Naive thymus-derived CD8-positive, alpha-beta T cell (primary cell): ENCODE data around the gene PFKFB3. TPM values are rescaled to one million over a fixed set of nuclear protein-coding genes. Genes with fewer than 3 reads are reported as not detected.
A peak's percentile ranks its signal among the peaks of the same experiment; 100 is the strongest.

Source experiments
- ATAC-seq, 2 donors: fragments of 150-1000 bp; cut with Tn5 transposase in 1 of 2; sonication (Bioruptor Pico), chemical (Tn5 transposase) in 1 of 2; 1 replicate in 1 of 2; 2 replicates in 1 of 2; pipeline ENCODE4 v1.10.0; 2021; ENCODE audit warnings: mild to moderate bottlenecking in 2 of 2, moderate library complexity in 2 of 2
- POLR2A ChIA-PET: fragments of 350-600 bp; sonication (Branson Sonifier 250); formaldehyde crosslinking; loops from one replicate; lab custom pipeline; 2021; ENCODE audit warnings: antibody characterized with exemption; lab: Charles Lee
- DNase-seq, 10 donors: peaks; one replicate each; pipeline versions ENCODE4 v3.0.0 to v3.0.0-alpha.2; 2020 to 2022
- H3K27ac Mint-ChIP-seq, 10 donors: one replicate each; pipeline ENCODE4 v1.8.0; 2020 to 2022; ENCODE audit warnings: mild to moderate bottlenecking in 10 of 10, mixed read lengths in 10 of 10, moderate library complexity in 4 of 10, inconsistent platforms in 1 of 10
- H3K27me3 Mint-ChIP-seq, 5 donors: one replicate each; pipeline ENCODE4 v1.8.0; 2021 to 2022; ENCODE audit warnings: mixed read lengths in 5 of 5
- H3K36me3 Mint-ChIP-seq, 3 donors: one replicate each; pipeline ENCODE4 v1.8.0; 2020 to 2022; ENCODE audit warnings: mixed read lengths in 3 of 3, mild to moderate bottlenecking in 2 of 3, inconsistent platforms in 1 of 3
- H3K4me1 Mint-ChIP-seq, 4 donors: one replicate each; pipeline ENCODE4 v1.8.0; 2021 to 2022; ENCODE audit warnings: mixed read lengths in 4 of 4
- H3K4me3 Mint-ChIP-seq, 10 donors: one replicate each; pipeline ENCODE4 v1.8.0; 2020 to 2022; ENCODE audit warnings: mild to moderate bottlenecking in 10 of 10, mixed read lengths in 10 of 10, moderate library complexity in 6 of 10, inconsistent platforms in 1 of 10
- H3K9me3 Mint-ChIP-seq, 9 donors: one replicate each; pipeline ENCODE4 v1.8.0; 2020 to 2022; ENCODE audit warnings: mixed read lengths in 9 of 9, mild to moderate bottlenecking in 3 of 9, inconsistent platforms in 1 of 9, moderate library complexity in 1 of 9
- polyA plus RNA-seq, 3 donors: library from polyadenylated mRNA; unstranded; fragments of 300-500 nt; fragmentation: Illumina TruSeq; gene quantifications; one replicate each; pipeline ENCODE4 v1.2.3, GENCODE V29; 2021
- total RNA-seq, 8 experiments: library from RNA in 2 of 8; stranded (reverse) in 2 of 8; gene quantifications; one replicate each; pipeline ENCODE4 v1.2.3 and lab custom pipeline; 2021 to 2026

PFKFB3 gene
- total and polyA plus RNA-seq, 5 experiments from 2014 or later: 1.6 to 79.4 (median 7.1) TPM

DNA sequence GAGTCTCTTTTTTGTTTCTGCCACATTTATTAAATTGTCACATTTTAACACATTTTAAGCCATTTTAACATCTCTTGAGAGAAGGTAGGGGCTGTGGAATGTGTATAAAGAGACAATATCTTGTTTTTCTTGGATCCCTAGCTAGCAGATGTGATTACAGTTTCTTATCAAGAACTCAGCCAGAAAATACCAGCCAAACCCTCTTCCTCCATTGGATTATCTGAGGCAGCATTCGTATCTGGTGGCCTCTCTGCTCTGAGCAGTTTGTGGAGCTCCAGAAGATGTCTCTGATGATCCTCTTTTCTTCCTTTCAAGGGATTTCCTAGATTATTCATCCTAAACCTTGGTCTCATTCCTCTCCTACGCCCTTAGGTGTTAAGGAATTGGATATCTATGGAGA lies 35.3 kb upstream of the PFKFB3 start:
- Mint-ChIP-seq H3K4me3 (no peak overlapping the region), H3K27ac (peak overlapping the region; percentile 57 to 98 (median 84))

DNA sequence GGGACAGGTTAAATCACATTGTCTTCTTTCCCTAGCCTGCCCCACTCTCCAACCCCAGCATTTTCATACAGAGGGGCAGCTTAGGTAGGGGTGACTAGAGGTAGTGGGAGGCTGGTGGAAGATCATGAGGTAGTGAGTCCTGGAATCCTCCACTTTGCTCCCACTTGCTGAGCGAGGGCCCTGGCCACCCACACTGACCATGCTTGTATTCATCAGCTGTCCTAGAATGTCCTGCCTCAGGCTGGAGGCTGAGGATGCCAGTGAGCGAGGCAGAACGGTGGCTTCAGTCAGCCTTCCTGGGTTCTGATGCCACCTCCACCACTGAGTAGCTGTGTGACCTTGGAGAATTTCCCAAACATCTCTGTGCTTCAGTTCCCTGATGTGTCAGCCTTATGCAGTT lies 34.6 kb upstream of the PFKFB3 start:
- Mint-ChIP-seq H3K4me3 (no peak overlapping the region), H3K27me3 (no peaks in the 10 kb centered on the region), H3K4me1 (peaks cover 38 to 84% (median 76%) of the 10 kb centered on the region in 4 donors), H3K36me3 (peaks cover 0 to 31% (median 0%) of the 10 kb centered on the region in 3 donors), H3K9me3 (no peaks in the 10 kb centered on the region), H3K27ac (peak overlapping the region; percentile 66 to 98 (median 86))
- ATAC-seq: no peak
- DNase-seq: no peak
- POLR2A ChIA-PET: interaction anchor here (1.6 to 1.8 kb wide), 2 partner anchors 17 to 35 kb away, joined by 5 to 7 read pairs; partner anchors contain the start of gene PFKFB3

More for the DNA sequence above, 35.3 kb upstream of the PFKFB3 start:
- no peaks in the 10 kb centered on the region for H3K9me3 Mint-ChIP-seq
- DNase-seq (no peak), ATAC-seq (no peak)
- H3K4me1 Mint-ChIP-seq: peaks cover 39 to 84% (median 76%) of the 10 kb centered on the region in 4 donors
- POLR2A ChIA-PET: interaction anchor here (1.2 to 1.8 kb wide), 3 partner anchors 15 to 35 kb away, joined by 3 to 7 read pairs (median 5); partner anchors contain the start of gene PFKFB3
- peaks cover 0 to 29% (median 0%) of the 10 kb centered on the region in 3 donors for H3K36me3 Mint-ChIP-seq
- H3K27me3 Mint-ChIP-seq: no peaks in the 10 kb centered on the region

DNA sequence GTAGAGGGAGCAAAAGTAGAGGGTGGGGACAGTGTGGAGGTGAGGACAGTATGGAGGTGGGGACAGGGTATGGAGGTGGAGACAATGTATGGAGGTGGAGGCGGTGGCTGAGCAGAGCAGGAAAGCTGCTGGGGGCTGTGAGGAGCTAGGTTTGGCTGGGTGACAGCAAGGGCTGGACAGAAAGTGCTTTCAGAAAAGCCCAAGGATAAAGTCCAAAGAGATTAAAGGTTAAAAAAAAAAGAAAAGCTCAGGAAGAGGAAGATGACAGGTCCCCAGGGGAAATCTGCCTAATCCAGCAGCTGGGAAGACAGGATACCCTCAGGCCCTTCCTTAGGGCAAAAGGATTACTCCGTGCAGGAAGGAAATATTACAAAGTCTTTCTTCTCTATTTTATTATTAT lies 32.1 kb upstream of the PFKFB3 start:
- peak overlapping the region; percentile 18 to 92 (median 86) for H3K27ac Mint-ChIP-seq
- POLR2A ChIA-PET: interaction anchor here (1.2 to 5.2 kb wide), 3 partner anchors 19 to 30 kb away, joined by 3 to 97 read pairs (median 5); partner anchors contain the start of gene PFKFB3

DNA sequence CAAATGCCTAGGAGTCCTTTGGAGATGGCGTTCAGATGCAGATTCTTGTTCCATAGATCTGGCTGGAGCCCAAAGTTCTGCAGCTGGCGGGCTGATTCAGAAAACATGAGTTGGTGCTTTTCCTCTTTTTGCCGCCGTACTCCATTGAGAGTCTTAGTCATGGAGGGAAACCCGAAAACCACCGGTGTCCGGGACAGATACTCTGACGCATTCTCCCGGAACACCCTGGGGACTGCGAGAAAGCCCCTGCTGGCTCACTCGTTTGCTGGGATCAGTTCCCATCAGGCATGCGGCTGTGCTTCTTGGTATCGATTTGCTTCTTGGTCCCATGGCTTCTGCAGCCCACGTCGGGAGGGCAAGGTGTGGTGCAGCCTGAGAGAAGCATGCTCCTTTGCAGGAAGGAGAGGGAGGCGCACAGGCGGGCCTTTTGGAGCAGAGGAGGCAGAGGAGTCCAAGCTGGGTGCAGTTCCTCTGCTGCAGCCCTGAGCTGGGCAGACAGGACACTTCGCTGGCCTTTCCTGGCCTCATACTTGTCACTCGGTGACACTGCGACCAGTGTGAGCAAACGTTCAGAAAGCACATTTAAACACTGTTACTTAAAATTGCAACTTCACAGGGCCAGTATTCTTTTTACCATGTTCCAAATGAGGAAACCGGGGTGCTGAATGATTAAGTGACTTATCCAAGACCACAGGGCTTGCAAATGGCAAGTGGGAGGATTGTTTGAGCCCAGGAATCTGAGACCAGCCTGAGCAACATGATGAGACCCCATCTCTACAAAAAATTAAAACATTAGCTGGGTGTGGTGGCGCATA lies 30.6 kb upstream of the PFKFB3 start:
- H3K27ac Mint-ChIP-seq: peak overlapping the region in 7 of 10 donors; percentile 48 to 94 (median 86)
- ATAC-seq (no peak), DNase-seq (no peak)
- peaks cover 45 to 93% (median 79%) of the 10 kb centered on the region in 4 donors for H3K4me1 Mint-ChIP-seq
- no peaks in the 10 kb centered on the region for H3K9me3 Mint-ChIP-seq
- POLR2A ChIA-PET: interaction anchor here (1.3 to 5.2 kb wide), 7 partner anchors 8 to 176 kb away, joined by 4 to 97 read pairs (median 9); partner anchors contain the start of gene PFKFB3
- no peaks in the 10 kb centered on the region for H3K27me3 Mint-ChIP-seq
- peak overlapping the region in 6 of 10 donors; percentile 20 to 78 (median 35) for H3K4me3 Mint-ChIP-seq
- peaks cover 0 to 15% (median 0%) of the 10 kb centered on the region in 3 donors for H3K36me3 Mint-ChIP-seq

More for the DNA sequence above, 32.1 kb upstream of the PFKFB3 start:
- DNase-seq: no peak
- H3K36me3 Mint-ChIP-seq: peaks cover 0 to 27% (median 0%) of the 10 kb centered on the region in 3 donors
- H3K9me3 Mint-ChIP-seq: no peaks in the 10 kb centered on the region
- H3K27me3 Mint-ChIP-seq: no peaks in the 10 kb centered on the region
- no peak for ATAC-seq
- H3K4me1 Mint-ChIP-seq: peaks cover 46 to 88% (median 76%) of the 10 kb centered on the region in 4 donors
- peak overlapping the region in 5 of 10 donors; percentile 11 to 84 (median 55) for H3K4me3 Mint-ChIP-seq

DNA sequence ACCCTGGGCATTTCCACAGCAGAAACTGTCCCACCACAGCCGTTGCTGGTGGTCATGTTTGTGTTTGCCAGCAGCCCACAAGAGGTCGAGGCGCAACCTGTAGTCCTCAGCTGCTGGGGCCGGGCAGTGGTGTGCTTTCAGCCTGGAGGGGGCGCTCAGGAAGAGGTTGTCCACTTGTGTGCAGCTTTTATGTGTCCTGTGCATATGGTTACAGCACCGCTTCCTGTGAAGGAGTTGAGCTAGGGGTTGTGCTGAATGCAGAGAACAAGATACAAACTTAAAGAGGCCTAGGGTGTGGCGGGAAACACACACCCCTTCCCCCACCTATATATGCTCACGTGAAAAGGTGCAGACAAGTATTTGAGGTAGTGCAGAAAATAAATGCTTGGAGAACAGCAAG lies 29.5 kb upstream of the PFKFB3 start:
- Mint-ChIP-seq H3K4me3 (peak overlapping the region; percentile 29 to 78 (median 70)), H3K4me1 (peaks cover 42 to 91% (median 75%) of the 10 kb centered on the region in 4 donors), H3K27me3 (no peaks in the 10 kb centered on the region), H3K36me3 (peaks cover 0 to 5% (median 0%) of the 10 kb centered on the region in 3 donors), H3K9me3 (no peaks in the 10 kb centered on the region), H3K27ac (peak overlapping the region; percentile 84 to 95 (median 90))
- DNase-seq: peak; percentile 38 to 87 (median 70)
- ATAC-seq: peak; percentile 95 to 99
- POLR2A ChIA-PET: interaction anchor here (0.9 to 5.2 kb wide), 13 partner anchors 9 to 494 kb away, joined by 3 to 97 read pairs (median 5); partner anchors contain the start of gene PFKFB3

DNA sequence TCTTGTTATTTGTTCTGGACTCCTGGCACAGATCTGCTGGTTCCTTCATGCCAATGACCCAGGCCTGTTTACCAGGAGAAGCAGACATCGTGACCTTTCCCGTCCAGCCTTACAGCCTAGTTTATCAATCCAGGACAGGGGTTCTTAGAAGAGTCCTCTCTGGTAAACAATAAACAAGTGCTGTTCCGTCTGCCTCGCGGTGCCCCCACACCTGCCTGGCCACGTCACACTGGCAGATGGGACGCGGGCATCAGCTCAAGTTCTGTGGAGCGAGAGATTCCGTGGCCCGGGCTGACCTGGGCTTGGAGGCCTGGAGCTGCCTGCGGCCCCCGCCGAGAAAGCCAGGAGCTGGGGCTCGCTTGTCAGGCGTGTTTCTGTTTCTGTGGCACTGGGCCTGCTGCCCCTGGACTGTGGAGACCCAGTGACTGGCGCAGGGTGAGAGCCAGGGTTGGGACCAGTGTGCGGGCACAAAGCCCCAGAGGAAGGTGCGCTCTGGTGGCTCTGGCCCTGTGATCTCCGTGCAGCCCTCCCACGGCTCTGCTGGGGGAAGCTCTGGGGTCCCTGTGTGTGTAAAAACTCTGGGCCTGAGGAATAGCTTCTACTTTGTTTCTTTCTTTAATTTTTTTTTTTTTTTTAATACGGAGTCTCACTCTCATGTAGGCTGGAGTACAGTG lies 28.4 kb upstream of the PFKFB3 start:
- no peaks in the 10 kb centered on the region for H3K9me3 Mint-ChIP-seq
- ATAC-seq: no peak
- peak overlapping the region; percentile 84 to 95 (median 90) for H3K27ac Mint-ChIP-seq
- no peak for DNase-seq
- POLR2A ChIA-PET: interaction anchor here (0.8 to 5.2 kb wide), 5 partner anchors 8 to 57 kb away, joined by 3 to 97 read pairs (median 4); partner anchors contain the start of gene PFKFB3
- peaks cover 42 to 84% (median 68%) of the 10 kb centered on the region in 4 donors for H3K4me1 Mint-ChIP-seq
- peak overlapping the region in 4 of 10 donors; percentile 28 to 78 (median 74) for H3K4me3 Mint-ChIP-seq
- H3K27me3 Mint-ChIP-seq: no peaks in the 10 kb centered on the region
- peaks cover 0 to 5% (median 0%) of the 10 kb centered on the region in 3 donors for H3K36me3 Mint-ChIP-seq

DNA sequence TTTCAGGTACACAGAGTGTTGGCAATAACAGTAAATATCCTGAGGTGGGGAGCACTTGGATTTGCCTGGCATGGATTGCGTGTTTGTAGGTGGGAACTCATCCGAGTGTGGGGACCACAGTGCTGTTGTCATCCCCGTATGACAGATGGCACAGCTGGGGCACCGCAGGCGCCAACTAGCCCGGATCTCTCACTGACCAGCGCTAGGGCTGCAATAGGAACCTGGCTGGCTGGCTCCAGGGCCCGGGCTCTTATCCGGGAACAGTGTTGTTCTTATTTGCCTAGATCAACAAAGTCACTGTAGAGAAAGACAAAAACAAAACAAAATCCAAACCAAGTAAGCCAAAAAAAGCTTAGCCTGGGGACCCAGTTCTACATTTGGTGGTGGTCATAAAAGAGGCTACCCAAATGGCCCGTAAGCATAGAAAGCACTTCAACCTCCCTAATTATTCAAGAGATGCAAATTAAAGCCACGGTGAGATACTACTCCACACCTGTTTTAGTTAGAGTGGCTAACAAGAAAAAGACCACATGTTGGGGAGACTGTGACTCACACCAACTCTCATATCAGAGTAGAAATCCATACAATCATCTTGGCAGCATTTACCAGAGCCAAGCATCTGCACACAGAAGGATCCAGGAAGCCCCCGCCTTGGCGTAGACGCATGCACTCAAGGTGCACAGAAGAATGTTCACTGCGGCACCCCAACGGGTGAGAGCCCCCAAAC lies 27.2 kb upstream of the PFKFB3 start:
- Mint-ChIP-seq H3K4me1 (peaks cover 34 to 72% (median 57%) of the 10 kb centered on the region in 4 donors), H3K27ac (peak overlapping the region; percentile 19 to 92 (median 82)), H3K36me3 (peaks cover 0 to 5% (median 0%) of the 10 kb centered on the region in 3 donors), H3K27me3 (no peaks in the 10 kb centered on the region), H3K9me3 (no peaks in the 10 kb centered on the region), H3K4me3 (peak overlapping the region in 1 of 10 donors; percentile 22)
- DNase-seq (no peak), ATAC-seq (no peak)
- POLR2A ChIA-PET: interaction anchor here (3.6 to 5.2 kb wide), 2 partner anchors 12 to 26 kb away, joined by 14 to 97 read pairs; partner anchors contain the start of gene PFKFB3

DNA sequence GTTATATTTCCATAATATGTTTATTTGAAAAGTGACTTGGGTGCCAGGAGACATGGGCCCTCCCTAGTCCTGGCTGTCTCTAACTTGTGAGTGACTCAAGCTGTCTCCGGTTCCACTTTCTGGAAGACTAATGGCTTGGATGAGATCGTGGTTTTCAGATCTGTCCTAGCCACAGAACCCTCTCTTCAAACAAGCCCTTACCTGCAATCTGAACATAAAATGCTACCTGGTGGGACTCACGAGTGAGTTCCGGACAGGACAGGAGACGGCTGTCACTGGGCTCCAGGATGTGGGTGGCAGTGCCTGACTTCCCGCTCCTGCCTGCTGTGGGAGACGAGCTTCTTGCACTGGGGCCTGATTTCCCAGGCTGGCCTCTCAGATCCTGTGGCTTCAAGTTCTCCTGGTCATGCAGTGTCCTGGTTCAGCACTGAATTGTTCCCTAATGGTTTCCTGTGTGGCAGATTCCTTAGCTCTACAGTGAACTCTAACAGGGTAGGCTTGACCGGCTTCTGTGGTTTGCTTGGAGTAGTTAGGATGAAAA lies 26.0 kb upstream of the PFKFB3 start:
- no peaks in the 10 kb centered on the region for H3K9me3 Mint-ChIP-seq
- peak overlapping the region; percentile 50 to 88 (median 76) for H3K27ac Mint-ChIP-seq
- no peak for DNase-seq
- H3K27me3 Mint-ChIP-seq: no peaks in the 10 kb centered on the region
- ATAC-seq: no peak
- peak overlapping the region in 1 of 10 donors; percentile 15 for H3K4me3 Mint-ChIP-seq
- peaks cover 0 to 5% (median 0%) of the 10 kb centered on the region in 3 donors for H3K36me3 Mint-ChIP-seq
- POLR2A ChIA-PET: interaction anchor here (1.1 to 3.6 kb wide), 3 partner anchors 13 to 24 kb away, joined by 3 to 14 read pairs (median 3); no protein-coding TSS in a partner anchor
- peaks cover 33 to 61% (median 50%) of the 10 kb centered on the region in 4 donors for H3K4me1 Mint-ChIP-seq

DNA sequence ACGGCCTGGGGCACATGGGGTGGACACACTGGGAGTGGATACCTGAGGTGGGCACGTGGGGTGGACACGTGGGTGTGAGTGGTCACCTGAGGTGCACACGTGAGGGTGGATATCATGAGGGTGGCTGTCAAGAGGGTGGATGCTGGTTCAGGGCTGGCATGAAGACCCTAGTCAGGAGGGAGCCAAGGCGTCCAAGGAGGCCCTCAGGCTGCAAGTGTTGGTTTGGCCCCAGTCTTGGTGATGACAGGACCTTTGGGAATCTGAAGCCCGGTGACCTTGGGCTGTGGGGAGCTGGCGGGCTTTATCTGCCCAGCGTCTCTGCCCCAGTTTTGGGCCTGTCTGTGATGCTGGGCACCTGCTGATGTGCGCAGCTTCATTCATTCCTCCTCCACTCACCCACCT lies 24.9 kb upstream of the PFKFB3 start:
- peaks cover 31 to 50% (median 43%) of the 10 kb centered on the region in 4 donors for H3K4me1 Mint-ChIP-seq
- H3K36me3 Mint-ChIP-seq: peaks cover 0 to 4% (median 0%) of the 10 kb centered on the region in 3 donors
- no peak overlapping the region for H3K4me3 Mint-ChIP-seq
- no peaks in the 10 kb centered on the region for H3K9me3 Mint-ChIP-seq
- DNase-seq (no peak), ATAC-seq (no peak)
- POLR2A ChIA-PET: no interaction called here
- H3K27ac Mint-ChIP-seq: peak overlapping the region in 7 of 10 donors; percentile 32 to 88 (median 73)
- H3K27me3 Mint-ChIP-seq: no peaks in the 10 kb centered on the region

DNA sequence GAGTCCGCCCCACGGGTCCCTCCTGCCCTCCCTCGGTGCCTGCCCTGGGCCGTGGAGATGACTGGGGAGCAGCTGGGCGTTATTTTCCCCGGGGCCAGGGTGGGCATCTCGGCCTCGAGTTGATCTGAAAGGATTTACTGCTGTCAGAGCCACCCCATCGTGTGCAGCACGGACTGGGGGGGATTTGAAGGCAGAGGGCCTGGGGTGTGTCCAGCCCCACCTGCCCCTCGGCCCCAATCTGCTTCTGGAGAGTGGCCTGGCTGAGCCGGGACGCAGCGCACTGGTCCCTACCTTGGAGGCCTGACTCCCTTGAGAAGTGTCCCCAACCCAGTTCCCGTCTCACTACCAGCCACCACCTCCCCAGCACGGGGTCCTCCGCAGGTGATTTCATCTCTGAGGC lies 24.2 kb upstream of the PFKFB3 start:
- H3K4me3 Mint-ChIP-seq: no peak overlapping the region
- no peak for ATAC-seq
- H3K4me1 Mint-ChIP-seq: peaks cover 24 to 43% (median 37%) of the 10 kb centered on the region in 4 donors
- no peaks in the 10 kb centered on the region for H3K9me3 Mint-ChIP-seq
- no peak for DNase-seq
- H3K27ac Mint-ChIP-seq: peak overlapping the region in 4 of 10 donors; percentile 27 to 76 (median 43)
- peaks cover 0 to 3% (median 0%) of the 10 kb centered on the region in 3 donors for H3K36me3 Mint-ChIP-seq
- POLR2A ChIA-PET: interaction anchor here (0.9 to 1.6 kb wide), 2 partner anchors 23 to 24 kb away, joined by 3 to 4 read pairs; partner anchors contain the start of gene PFKFB3
- no peaks in the 10 kb centered on the region for H3K27me3 Mint-ChIP-seq

DNA sequence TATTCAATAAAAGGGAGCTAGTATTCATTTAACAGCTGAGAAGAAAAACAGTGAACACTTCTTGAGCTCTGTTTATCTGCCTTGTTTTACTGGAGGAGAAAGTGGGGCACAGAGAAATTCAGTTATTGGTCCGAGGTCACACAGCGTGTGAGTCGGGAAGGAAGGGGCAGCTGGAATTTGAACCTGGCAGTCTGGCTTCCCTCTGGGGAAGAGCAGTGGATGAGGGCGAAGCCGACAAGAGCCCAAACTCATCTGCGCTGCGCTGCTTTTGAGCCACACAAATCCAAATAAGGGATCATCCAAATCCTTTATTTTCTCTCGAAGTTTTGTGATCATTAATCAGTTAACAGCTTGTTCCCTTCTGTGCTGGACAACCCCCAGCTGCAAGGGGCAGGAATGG lies 23.7 kb upstream of the PFKFB3 start:
- no peak overlapping the region for H3K4me3 Mint-ChIP-seq
- no peaks in the 10 kb centered on the region for H3K27me3 Mint-ChIP-seq
- DNase-seq (no peak), ATAC-seq (no peak)
- peaks cover 0 to 3% (median 0%) of the 10 kb centered on the region in 3 donors for H3K36me3 Mint-ChIP-seq
- peaks cover 19 to 38% (median 32%) of the 10 kb centered on the region in 4 donors for H3K4me1 Mint-ChIP-seq
- POLR2A ChIA-PET: interaction anchor here (0.9 to 1.6 kb wide), 2 partner anchors 23 kb away, joined by 3 to 4 read pairs; partner anchors contain the start of gene PFKFB3
- no peaks in the 10 kb centered on the region for H3K9me3 Mint-ChIP-seq
- H3K27ac Mint-ChIP-seq: peak overlapping the region in 6 of 10 donors; percentile 15 to 76 (median 36)
